Posterior cingulate gyrus (tissue), 11 donors: ENCODE data around the gene MRC2.

Experiments
- DNase-seq, 10 donors: peaks; one replicate each; pipeline versions ENCODE4 v3.0.0 to v3.0.0-alpha.2; 2020 to 2021; ENCODE audit warnings: mixed read lengths in 3 of 10
- intact Hi-C: fragments of 100-400 bp; cut with DNase I; formaldehyde crosslinking; loops from one replicate; pipeline ENCODE4 v1.15.1; 2023

MRC2 gene

GRCh38 chr17:62739645-62740388, 112.3 kb downstream of the MRC2 start:
- peak in 2 of 10 donors; percentile 43 to 87 for DNase-seq
- intact Hi-C loops: no loop called here

DNA sequence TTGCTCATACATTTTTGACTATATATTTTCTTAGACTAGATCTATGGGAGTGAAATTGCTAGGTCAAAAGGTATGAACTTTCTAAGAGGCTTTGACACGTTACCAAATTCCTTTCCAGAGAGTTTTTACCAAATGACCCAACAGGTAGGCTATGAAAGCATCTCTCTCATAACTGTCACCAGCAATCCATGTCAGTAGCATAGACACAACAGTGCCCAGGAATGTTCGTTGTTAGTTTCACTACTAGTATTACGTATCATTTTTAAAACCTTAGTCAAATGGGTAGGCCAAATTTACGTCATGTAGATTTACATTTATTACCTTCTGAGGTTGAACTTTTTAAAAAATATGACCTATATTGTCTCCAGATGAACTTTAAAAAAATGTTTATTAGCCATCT, 113.8 kb downstream of the MRC2 start:
- intact Hi-C loops: no loop called here
- no peak for DNase-seq
